Ovary (tissue), 3 donors: ENCODE measurements around the gene PNMA8A.

Experiments used
- CTCF ChIP-seq, 3 donors: fragments of 450-650 bp in 2 of 3; fragments of 200-600 bp in 1 of 3; IDR thresholded peaks; one replicate each; pipeline versions ENCODE4 v1.5.1 to v1.8.0; 2016 to 2022; ENCODE audit warnings: antibody characterized with exemption in 3 of 3, mild to moderate bottlenecking in 1 of 3
- POLR2A ChIP-seq: fragments of 450-650 bp; IDR thresholded peaks from one replicate; pipeline ENCODE4 v1.6.1; 2017; ENCODE audit warnings: antibody characterized with exemption, mild to moderate bottlenecking, moderate library complexity
- donor health status: DM: no; HTN: no; CAD: no.

- TF ChIP-seq CTCF (IDR thresholded peaks at IDR 0.05): peak in 1 of 3 donors; percentile 39
- peak; percentile 12 for TF ChIP-seq POLR2A
Measured at GRCh38 chr19:46471116-46471733, at the start of gene PNMA8A.
